ENCODE measurements around the gene ECT2L. TPM values are rescaled to one million over a fixed set of nuclear protein-coding genes. Genes with fewer than 3 reads are reported as not detected.

ECT2L gene
- polyA plus RNA-seq, 1 of the 3 experiments (the other 2 are of a cell fraction), result 0.02 TPM

- no peak overlapping the region for H3K4me2 ChIP-seq
- ChIA-PET CTCF (no interaction called here), POLR2A (no interaction called here)
Measured at GRCh38 chr6:138857775-138858174, 61.9 kb downstream of the ECT2L start.

More at GRCh38 chr6:138857775-138858174, 61.9 kb downstream of the ECT2L start:
- peaks cover 3% of the 10 kb centered on the region; the same call in 1 of the 2 replicates for H3K27me3 ChIP-seq (ENCODE audit: insufficient read depth)
- no peak for DNase-seq
- H3K4me3 ChIP-seq (ENCODE audit: low read depth in 2 of 2, low read length in 1 of 2), result no peak overlapping the region
- no peak overlapping the region for H2AFZ ChIP-seq (ENCODE audit: low read depth)
- H3K9ac ChIP-seq, result no peak overlapping the region
- H3K27ac ChIP-seq (ENCODE audit: low read depth in 2 of 2, low read length in 1 of 2), result no peak overlapping the region
- H3F3A ChIP-seq (replicated peaks; ENCODE audit: insufficient read depth), result no peaks in the 10 kb centered on the region
- H3K9me3 ChIP-seq, result no peaks in the 10 kb centered on the region
- H3K4me1 ChIP-seq (ENCODE audit: control insufficient read depth in 1 of 2, insufficient read depth in 2 of 2, low read depth in 1 of 2, low read length in 1 of 2), result no peaks in the 10 kb centered on the region; a peak in 1 of 4 replicates
- no peaks in the 10 kb centered on the region for H3K9me2 ChIP-seq
- TF ChIP-seq PBX3 (IDR thresholded peaks at IDR 0.05) (no peak), RCOR1 (IDR thresholded peaks at IDR 0.05; ENCODE audit: low read length) (no peak), RAD21 (IDR thresholded peaks at IDR 0.05; ENCODE audit: low read length) (no peak), GABPA (IDR thresholded peaks at IDR 0.05; ENCODE audit: low read depth) (no peak), MEF2A (IDR thresholded peaks at IDR 0.05; ENCODE audit: borderline replicate concordance, low read depth) (no peak), TCF12 (IDR thresholded peaks at IDR 0.05) (no peak), ELF1 (IDR thresholded peaks at IDR 0.05) (no peak), NRF1 (IDR thresholded peaks at IDR 0.05; ENCODE audit: low read depth, low read length) (no peak), GATA2 (CRISPR knock-in tag; IDR thresholded peaks at IDR 0.05) (no peak), SIN3A (IDR thresholded peaks at IDR 0.05; ENCODE audit: borderline replicate concordance, low read depth, low read length) (no peak), REST (IDR thresholded peaks at IDR 0.05; ENCODE audit: low read depth, low read length) (no peak), CTCF (IDR thresholded peaks at IDR 0.05) (no peak), USF2 (IDR thresholded peaks at IDR 0.05; ENCODE audit: borderline replicate concordance, low read depth, low read length) (no peak), TAF1 (IDR thresholded peaks at IDR 0.05; ENCODE audit: borderline replicate concordance, low read depth, low read length) (no peak), USF1 (IDR thresholded peaks at IDR 0.05; ENCODE audit: borderline replicate concordance, low read depth) (no peak), TEAD4 (IDR thresholded peaks at IDR 0.05; ENCODE audit: borderline replicate concordance, insufficient read depth) (no peak)
- H3K36me3 ChIP-seq (replicated peaks in 1 of 2; ENCODE audit: control insufficient read depth in 1 of 2, insufficient read depth in 2 of 2, low read length in 1 of 2), result no peaks in the 10 kb centered on the region
- H4K20me1 ChIP-seq (ENCODE audit: insufficient read depth), result no peaks in the 10 kb centered on the region
- H3K79me2 ChIP-seq (ENCODE audit: insufficient read depth), result no peaks in the 10 kb centered on the region
- WGBS (ENCODE audit: low lambda C conversion rate), result 51% methylated on average over 10 of the region's 10 CpGs
